Measurements from ENCODE around the gene ARHGAP26. TPM values are rescaled to one million over a fixed set of nuclear protein-coding genes. Genes with fewer than 3 reads are reported as not detected.

The ARHGAP26 gene
- total RNA-seq, 1 experiment from 2014 or later, result 11.8 TPM

GRCh38 chr5:143172739-143173138, 402.6 kb downstream of the ARHGAP26 start:
- in situ Hi-C loops (cut with HindIII; ENCODE audit: low pct_unique_long_range_greater_than_20kb, low sequenced_read_pairs), result no loop called here
- DNase-seq (ENCODE audit: low read depth, low spot score), result no peak

GRCh38 chr5:143173139-143173889, 403.1 kb downstream of the ARHGAP26 start:
- DNase-seq (ENCODE audit: low read depth, low spot score), result no peak
- in situ Hi-C loops (cut with HindIII; ENCODE audit: low pct_unique_long_range_greater_than_20kb, low sequenced_read_pairs), result no loop called here

GRCh38 chr5:143174714-143175398, 404.7 kb downstream of the ARHGAP26 start:
- DNase-seq (ENCODE audit: low read depth, low spot score), result no peak

GRCh38 chr5:143176048-143176447, 405.9 kb downstream of the ARHGAP26 start:
- DNase-seq (ENCODE audit: low read depth, low spot score), result no peak
- in situ Hi-C loops (cut with HindIII; ENCODE audit: low pct_unique_long_range_greater_than_20kb, low sequenced_read_pairs), result no loop called here

More at GRCh38 chr5:143174714-143175398, 404.7 kb downstream of the ARHGAP26 start:
- in situ Hi-C loops (cut with HindIII; ENCODE audit: low pct_unique_long_range_greater_than_20kb, low sequenced_read_pairs), result no loop called here

GRCh38 chr5:143177263-143177983, 407.2 kb downstream of the ARHGAP26 start:
- in situ Hi-C loops (cut with HindIII; ENCODE audit: low pct_unique_long_range_greater_than_20kb, low sequenced_read_pairs), result no loop called here
- no peak for DNase-seq (ENCODE audit: low read depth, low spot score)

- no peak for DNase-seq (ENCODE audit: low read depth, low spot score)
- in situ Hi-C loops (cut with HindIII; ENCODE audit: low pct_unique_long_range_greater_than_20kb, low sequenced_read_pairs), result no loop called here
Measured at GRCh38 chr5:143179126-143179740, 409.1 kb downstream of the ARHGAP26 start.

GRCh38 chr5:143180751-143181150, 410.6 kb downstream of the ARHGAP26 start:
- DNase-seq (ENCODE audit: low read depth, low spot score), result no peak
- in situ Hi-C loops (cut with HindIII; ENCODE audit: low pct_unique_long_range_greater_than_20kb, low sequenced_read_pairs), result no loop called here

- in situ Hi-C loops (cut with HindIII; ENCODE audit: low pct_unique_long_range_greater_than_20kb, low sequenced_read_pairs), result no loop called here
- no peak for DNase-seq (ENCODE audit: low read depth, low spot score)
Measured at GRCh38 chr5:143181173-143181572, 411.0 kb downstream of the ARHGAP26 start.

GRCh38 chr5:143182106-143182505, 411.9 kb downstream of the ARHGAP26 start:
- DNase-seq (ENCODE audit: low read depth, low spot score), result no peak
- in situ Hi-C loops (cut with HindIII; ENCODE audit: low pct_unique_long_range_greater_than_20kb, low sequenced_read_pairs), result no loop called here

GRCh38 chr5:143182901-143183820, 413.0 kb downstream of the ARHGAP26 start:
- DNase-seq (ENCODE audit: low read depth, low spot score), result no peak
- in situ Hi-C loops (cut with HindIII; ENCODE audit: low pct_unique_long_range_greater_than_20kb, low sequenced_read_pairs), result no loop called here

GRCh38 chr5:143183989-143184388, 413.8 kb downstream of the ARHGAP26 start:
- in situ Hi-C loops (cut with HindIII; ENCODE audit: low pct_unique_long_range_greater_than_20kb, low sequenced_read_pairs), result no loop called here
- no peak for DNase-seq (ENCODE audit: low read depth, low spot score)

GRCh38 chr5:143186623-143187022, 416.4 kb downstream of the ARHGAP26 start:
- in situ Hi-C loops (cut with HindIII; ENCODE audit: low pct_unique_long_range_greater_than_20kb, low sequenced_read_pairs), result no loop called here
- no peak for DNase-seq (ENCODE audit: low read depth, low spot score)

GRCh38 chr5:143187495-143187894, 417.3 kb downstream of the ARHGAP26 start:
- DNase-seq (ENCODE audit: low read depth, low spot score), result no peak
- in situ Hi-C loops (cut with HindIII; ENCODE audit: low pct_unique_long_range_greater_than_20kb, low sequenced_read_pairs), result no loop called here

GRCh38 chr5:143188083-143188482, 417.9 kb downstream of the ARHGAP26 start:
- in situ Hi-C loops (cut with HindIII; ENCODE audit: low pct_unique_long_range_greater_than_20kb, low sequenced_read_pairs), result no loop called here
- no peak for DNase-seq (ENCODE audit: low read depth, low spot score)

- in situ Hi-C loops (cut with HindIII; ENCODE audit: low pct_unique_long_range_greater_than_20kb, low sequenced_read_pairs), result no loop called here
- no peak for DNase-seq (ENCODE audit: low read depth, low spot score)
Measured at GRCh38 chr5:143188692-143189091, 418.5 kb downstream of the ARHGAP26 start.

GRCh38 chr5:143190260-143190810, 420.2 kb downstream of the ARHGAP26 start:
- in situ Hi-C loops (cut with HindIII; ENCODE audit: low pct_unique_long_range_greater_than_20kb, low sequenced_read_pairs), result no loop called here
- no peak for DNase-seq (ENCODE audit: low read depth, low spot score)

GRCh38 chr5:143191720-143192119, 421.5 kb downstream of the ARHGAP26 start:
- no peak for DNase-seq (ENCODE audit: low read depth, low spot score)
- in situ Hi-C loops (cut with HindIII; ENCODE audit: low pct_unique_long_range_greater_than_20kb, low sequenced_read_pairs), result no loop called here

All from SK-MEL-5 (cell line).